DMS114 treated with DMSO at 0.1 percent for 48 hours (cell line): ENCODE measurements around the gene IPO4.

Experiments used
- DNase-seq: peaks from one replicate; lab custom pipeline; 2025; ENCODE audit not compliant: unreplicated experiment; lab: John Stamatoyannopoulos, UW

Gene IPO4

DNA sequence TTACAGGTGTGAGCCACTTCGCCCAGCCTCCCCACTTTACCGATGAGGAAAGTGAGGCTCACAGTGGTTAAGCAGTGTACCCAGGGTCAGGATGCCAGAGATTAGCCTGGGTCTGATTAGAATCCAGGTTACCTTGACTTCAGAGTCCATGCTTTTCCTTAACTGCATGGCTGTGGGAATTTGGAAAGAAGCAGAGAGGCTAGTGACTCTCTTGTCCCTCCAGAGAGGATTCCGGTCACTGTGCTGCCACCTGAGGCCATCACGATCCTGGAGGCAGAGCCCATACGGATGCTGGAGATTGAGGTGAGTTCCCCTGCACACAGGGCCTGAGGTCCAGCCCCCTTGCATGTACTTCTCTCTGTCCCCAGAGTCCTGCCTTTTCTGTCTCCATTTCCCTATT, 12.0 kb downstream of the IPO4 start:
- DNase-seq = no peak

DNA sequence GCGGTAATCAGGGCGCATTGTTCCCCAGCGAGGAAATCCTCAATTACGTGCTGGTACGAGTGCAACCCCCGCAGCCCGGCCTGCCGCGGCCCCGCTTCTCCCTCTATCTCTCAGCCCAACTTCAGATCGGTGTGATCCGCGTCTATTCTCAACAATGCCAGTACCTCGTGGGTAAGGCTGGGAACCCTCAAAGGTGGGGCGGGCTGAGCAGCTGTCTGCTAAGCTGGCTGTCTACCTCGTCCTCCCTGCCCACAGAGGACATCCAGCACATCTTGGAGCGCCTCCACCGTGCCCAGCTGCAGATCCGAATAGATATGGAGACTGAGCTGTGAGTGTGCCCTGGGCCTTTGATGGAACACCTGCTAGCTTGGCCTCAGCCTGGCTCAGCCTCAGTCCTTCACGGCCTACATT, 15.7 kb downstream of the IPO4 start:
- DNase-seq = no peak

DNA sequence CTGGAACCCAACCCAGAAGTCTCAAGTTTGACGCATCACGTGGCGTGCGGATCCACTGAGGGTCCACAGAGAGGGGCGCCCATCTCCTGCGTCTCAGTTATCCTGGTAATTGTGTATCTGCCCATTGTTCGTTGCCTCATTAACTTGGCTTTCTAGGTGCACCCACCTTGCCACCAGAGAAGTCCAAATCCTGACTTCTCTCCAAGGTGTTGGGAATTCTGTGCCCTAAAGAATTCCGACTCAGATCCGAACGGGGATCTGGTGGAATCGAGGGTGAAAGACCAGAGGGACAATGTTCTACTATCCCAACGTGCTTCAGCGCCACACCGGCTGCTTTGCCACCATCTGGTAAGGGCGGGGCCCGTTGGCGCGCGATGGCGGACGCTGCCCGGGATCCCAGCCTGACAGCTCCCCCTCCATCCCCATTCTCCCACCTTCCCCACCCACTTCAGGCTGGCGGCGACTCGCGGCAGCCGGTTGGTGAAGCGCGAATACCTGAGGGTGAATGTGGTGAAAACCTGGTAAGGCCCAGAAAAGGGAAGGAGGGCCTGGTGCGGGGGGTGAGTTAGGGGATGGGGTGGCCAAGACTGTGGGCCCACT, 16.3 kb downstream of the IPO4 start:
- DNase-seq = no peak

DNA sequence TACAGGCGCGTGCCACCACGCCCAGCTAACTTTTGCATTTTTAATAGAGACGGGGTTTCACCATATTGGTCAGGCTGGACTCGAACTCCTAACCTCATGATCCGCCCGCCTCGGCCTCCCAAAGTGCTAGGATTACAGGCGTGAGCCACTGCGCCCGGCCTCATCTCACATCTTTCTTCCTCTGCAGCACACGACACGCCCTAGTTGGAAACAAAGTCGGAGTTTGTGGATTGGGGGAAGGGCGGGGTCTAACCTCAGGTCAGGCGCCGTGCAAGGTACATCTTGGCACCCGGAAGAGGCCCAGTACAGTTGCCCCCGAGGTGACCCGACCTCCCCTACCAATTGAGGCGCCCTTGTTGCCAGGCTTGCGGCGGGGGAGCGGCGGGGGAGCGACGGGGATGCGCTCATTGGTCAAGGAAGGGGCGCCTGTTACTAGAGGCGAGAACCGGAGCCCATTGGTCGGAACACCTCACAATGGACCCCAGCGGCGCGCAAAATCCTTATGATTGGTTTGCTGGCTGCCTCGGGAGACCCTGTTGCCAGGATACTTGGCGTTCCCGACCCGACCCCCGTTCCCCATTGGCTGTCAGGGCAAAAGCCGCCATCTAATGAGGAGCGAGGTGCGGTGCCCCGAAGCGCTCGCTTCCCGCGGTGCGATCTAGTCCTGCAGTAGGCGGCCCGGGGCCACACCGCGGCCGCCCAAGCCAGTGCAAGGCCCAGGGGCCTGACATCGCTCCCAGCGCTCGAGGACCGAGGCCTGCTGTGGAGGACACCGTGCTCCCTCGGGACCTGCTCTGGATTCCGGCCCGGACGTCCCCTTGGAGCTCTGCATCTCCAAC, 17.0 kb downstream of the IPO4 start, which contains the start of gene REC8:
Gene REC8 (plus strand): TSS at position 659 of the 839 bp plus-strand sequence. CDS start 473 bp downstream, outside the sequence.
- DNase-seq = no peak

DNA sequence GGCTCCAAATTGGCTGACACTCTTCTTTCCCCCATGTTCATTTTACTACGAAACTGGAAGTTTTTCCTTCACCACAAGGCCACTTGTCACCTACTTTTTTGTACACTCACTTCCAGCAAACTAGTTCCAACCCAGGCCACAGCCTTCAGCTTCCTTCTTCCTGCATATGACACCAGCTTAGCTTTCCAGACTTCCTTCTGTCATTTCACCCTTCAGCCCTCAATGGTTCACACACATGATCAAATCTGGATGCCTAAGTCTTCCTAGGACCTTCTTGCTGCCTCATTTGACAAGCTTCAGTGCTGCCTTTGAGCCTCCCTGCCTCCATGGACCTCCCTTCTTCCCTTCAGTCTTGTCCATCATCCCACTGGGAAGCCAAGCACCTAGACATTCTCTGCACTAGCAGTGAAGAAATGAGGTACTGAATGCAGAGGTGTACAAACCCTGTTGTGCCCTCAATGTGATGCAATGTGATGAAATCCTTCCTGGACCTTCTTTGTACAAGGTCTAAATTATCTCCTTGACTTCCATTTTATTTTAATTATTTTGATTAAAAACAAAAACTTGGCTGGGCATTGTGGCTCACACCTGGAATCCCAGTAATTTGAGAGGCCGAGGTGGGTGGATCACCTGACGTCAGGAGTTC, 21.0 kb downstream of the IPO4 start:
- no peak for DNase-seq

DNA sequence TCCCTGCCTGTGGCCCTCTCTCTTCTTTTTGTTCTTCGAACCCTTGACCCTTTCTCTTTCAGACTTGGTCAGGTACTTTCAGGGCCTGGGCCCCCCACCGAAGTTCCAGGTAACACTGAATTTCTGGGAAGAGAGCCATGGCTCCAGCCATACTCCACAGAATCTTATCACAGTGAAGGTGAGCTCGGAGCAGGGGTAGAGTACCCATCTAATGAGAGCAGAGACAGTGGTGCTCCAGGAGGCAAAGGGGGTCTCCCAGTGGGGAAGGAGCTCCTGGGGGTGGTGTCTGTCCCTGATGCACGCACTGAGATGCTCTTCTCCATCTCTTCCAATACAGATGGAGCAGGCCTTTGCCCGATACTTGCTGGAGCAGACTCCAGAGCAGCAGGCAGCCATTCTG, 22.8 kb downstream of the IPO4 start:
- no peak for DNase-seq

DNA sequence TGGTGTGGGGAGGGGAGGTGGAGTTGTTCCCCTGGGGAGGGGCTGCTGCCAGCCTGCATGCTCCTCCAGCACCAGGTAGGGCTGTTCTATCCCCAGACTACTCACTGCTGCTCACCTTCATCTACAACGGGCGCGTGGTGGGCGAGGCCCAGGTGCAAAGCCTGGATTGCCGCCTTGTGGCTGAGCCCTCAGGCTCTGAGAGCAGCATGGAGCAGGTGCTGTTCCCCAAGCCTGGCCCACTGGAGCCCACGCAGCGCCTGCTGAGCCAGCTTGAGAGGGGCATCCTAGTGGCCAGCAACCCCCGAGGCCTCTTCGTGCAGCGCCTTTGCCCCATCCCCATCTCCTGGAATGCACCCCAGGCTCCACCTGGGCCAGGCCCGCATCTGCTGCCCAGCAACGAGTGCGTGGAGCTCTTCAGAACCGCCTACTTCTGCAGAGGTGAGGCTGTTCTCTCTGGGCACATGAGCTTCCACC, 24.1 kb downstream of the IPO4 start:
- no peak for DNase-seq

DNA sequence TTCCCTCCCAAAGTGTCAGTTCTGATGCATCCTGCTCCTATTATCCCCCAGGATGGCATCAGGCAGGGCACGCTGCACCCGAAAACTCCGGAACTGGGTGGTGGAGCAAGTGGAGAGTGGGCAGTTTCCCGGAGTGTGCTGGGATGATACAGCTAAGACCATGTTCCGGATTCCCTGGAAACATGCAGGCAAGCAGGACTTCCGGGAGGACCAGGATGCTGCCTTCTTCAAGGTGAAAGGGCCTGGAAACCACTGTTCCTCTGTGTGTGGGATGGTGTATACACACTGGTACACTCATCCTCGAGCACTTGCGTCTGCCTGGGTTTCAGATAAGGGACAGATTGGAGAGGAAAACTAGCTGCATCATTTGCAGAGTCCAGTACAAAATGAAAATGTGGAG, 26.5 kb downstream of the IPO4 start:
- DNase-seq = no peak

DNA sequence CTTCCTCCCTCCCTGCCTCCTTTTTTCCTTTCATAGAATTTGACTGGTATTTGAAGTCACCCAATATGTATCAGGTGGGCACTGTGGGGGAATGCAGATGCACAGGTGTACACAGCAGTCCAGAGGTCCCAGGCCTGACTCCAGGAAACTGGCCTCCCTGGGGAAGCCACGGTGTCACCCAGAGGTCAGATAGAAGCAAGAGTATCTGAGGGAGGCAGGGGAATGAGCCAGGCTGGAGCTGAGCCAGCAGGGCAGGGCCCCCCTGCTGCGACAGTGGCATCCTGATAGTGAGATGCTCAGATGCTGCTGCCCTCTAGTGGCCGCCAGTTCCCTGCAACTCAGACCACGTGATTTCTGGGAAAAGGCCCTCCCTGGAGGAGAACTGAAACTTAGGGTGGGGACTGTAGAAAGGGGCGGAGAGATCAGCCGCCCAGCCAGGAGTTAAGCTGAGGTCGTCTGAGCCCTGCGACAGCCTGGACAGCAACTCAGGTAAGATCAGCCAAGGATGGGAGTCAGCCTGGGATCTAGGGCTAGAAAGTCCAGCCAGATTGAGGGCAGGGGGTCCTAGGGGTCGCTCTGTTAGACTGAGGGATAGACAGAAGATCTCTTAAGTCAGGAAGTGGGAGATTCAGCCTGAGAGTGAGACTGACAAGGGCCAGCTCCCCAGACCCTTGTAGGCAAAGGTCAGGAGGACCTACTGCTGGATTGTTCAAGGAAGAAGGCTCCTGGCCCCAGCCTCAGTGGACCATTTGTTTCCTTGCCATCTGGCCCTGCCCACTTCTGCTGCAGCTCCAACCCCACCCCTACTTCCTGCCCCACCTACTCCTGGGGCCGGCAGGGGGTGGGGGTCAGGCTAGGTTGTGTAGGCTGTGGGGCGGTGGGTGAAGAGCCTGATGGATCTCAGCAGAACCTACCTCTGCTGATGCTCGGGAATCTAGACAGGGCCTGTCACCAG, 27.5 kb downstream of the IPO4 start, which contains the start of gene IRF9:
Gene IRF9 (plus strand): TSS at position 416 of the 955 bp plus-strand sequence. CDS start 880 bp downstream, outside the sequence.
- DNase-seq = peak; percentile 82

DNA sequence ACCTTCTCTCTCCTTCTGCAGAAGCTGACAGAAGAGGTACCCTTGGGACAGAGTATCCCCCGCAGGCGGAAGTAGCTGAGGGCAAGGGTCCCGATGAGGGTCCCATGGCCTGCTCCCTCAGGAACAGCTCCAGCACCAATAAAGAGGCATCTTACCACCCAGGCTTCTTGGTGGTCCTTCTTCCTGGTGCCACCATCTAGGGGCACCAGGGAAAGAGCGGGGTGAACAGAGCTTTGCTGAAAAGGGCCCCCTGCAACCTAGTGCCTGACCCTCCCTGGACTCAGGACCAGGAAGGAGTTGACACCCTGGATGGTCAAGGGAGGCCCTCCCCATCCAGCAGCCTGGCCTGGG, 28.1 kb downstream of the IPO4 start:
- no peak for DNase-seq

DNA sequence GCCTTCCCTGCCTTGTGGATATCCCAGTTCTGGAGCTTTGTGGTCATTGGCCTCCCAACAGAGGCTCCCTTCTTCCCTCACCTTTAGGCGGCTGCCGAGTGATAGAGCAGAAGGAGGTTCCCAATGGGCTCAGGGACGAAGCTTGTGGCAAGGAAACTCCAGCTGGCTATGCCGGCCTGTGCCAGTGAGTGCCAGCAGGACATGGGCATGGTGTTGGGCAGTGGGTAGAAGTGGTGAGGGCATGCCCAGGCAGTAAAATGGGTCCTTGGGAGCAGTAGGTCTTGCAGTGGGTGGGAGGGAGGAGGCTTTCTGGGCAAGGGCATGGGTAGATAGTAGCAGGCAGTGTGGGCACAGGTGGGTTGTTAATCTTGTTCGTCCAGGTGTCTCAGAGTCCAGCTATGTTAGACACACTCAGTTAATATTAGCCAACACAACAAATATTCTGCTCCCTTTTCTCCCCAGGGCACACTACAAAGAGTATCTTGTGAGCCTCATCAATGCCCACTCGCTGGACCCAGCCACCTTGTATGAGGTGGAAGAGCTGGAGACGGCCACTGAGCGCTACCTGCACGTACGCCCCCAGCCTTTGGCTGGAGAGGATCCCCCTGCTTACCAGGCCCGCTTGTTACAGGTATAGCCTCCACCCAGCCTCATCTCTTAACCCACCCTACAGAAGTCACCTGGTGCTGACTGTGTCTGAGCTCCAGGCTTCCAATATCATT, 28.7 kb downstream of the IPO4 start:
- DNase-seq = no peak

DNA sequence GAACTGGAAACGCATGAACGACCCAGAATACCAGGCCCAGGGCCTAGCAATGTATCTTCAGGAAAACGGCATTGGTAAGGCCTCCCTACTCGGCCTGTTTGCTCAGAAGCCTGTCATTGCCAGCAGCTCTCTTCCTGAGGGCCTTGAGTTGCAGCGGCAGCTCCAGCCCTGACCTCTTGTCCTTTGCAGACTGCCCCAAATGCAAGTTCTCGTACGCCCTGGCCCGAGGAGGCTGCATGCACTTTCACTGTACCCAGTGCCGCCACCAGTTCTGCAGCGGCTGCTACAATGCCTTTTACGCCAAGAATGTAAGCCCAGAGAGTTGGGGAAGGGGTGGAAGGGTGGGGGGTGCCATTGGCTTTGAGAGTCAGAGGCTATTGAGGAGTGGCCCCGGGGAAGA, 31.3 kb downstream of the IPO4 start:
- no peak for DNase-seq

DNA sequence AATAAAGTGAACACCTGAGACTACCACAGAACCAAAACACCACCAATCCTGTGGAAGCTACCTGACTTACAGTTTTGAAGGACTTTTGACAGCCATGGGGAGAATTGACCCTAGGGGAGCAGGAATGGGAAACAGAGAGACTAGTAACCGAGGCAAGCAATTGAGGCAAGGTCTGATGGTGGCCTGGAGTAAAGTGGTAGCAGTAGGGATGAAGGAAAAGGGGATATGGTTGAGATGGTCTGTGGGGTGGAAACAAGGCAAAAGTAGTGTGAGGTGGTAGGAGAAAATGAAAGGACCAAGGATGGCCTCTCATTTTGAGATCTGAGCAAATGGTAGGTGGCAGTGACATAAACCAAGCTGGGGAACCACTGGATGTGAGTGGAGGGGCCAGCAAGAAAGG, 31.8 kb downstream of the IPO4 start:
- DNase-seq = no peak

DNA sequence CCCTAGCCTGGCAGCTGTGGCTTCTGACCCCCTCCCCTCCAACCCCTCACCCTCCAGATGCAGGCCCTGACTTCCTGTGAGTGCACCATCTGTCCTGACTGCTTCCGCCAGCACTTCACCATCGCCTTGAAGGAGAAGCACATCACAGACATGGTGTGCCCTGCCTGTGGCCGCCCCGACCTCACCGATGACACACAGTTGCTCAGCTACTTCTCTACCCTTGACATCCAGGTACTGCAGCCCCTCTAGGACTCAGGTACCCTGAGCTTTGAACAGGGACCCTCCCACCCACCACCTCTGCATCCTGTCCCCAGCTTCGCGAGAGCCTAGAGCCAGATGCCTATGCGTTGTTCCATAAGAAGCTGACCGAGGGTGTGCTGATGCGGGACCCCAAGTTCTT, 33.5 kb downstream of the IPO4 start:
- no peak for DNase-seq

DNA sequence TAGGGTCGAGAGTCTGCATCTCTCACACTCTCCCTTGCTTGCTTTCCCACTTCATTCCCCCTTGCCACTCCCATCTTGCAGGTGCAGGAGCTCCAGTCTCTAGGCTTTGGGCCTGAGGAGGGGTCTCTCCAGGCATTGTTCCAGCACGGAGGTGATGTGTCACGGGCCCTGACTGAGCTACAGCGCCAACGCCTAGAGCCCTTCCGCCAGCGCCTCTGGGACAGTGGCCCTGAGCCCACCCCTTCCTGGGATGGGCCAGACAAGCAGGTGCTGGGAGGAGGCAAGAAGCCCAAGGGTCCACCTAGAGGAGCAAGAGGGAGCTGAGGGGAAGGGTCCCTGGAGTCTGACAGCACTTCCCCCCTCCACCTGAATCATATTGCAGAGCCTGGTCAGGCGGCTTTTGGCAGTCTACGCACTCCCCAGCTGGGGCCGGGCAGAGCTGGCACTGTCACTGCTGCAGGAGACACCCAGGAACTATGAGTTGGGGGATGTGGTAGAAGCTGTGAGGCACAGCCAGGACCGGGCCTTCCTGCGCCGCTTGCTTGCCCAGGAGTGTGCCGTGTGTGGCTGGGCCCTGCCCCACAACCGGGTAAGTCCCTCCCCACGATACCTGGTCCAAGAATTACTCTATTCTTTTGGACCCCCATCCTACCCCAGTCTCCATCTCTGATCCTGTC, 37.1 kb downstream of the IPO4 start:
- DNase-seq = no peak

DNA sequence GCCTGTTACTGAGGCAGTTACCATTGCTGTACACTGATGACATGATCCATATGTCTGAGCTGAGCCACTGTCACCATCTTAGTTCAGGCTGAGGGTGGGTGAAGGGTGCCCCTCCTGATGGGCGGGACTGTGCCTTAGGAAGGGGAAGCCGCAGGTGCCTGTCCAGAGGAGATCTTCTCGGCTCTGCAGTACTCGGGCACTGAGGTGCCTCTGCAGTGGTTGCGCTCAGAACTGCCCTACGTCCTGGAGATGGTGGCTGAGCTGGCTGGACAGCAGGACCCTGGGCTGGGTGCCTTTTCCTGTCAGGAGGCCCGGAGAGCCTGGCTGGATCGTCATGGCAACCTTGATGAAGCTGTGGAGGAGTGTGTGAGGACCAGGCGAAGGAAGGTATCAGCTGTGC, 37.6 kb downstream of the IPO4 start:
- no peak for DNase-seq

DNA sequence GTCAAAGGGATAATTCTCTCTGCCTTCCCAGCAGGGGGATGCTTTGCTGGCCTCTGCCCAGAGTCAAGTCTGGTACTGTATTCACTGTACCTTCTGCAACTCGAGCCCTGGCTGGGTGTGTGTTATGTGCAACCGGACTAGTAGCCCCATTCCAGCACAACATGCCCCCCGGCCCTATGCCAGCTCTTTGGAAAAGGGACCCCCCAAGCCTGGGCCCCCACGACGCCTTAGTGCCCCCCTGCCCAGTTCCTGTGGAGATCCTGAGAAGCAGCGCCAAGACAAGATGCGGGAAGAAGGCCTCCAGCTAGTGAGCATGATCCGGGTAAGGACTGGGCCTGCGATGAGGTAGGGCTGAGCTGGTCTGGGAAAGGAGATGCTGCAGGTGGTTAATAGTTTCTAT, 38.0 kb downstream of the IPO4 start:
- DNase-seq = no peak

DNA sequence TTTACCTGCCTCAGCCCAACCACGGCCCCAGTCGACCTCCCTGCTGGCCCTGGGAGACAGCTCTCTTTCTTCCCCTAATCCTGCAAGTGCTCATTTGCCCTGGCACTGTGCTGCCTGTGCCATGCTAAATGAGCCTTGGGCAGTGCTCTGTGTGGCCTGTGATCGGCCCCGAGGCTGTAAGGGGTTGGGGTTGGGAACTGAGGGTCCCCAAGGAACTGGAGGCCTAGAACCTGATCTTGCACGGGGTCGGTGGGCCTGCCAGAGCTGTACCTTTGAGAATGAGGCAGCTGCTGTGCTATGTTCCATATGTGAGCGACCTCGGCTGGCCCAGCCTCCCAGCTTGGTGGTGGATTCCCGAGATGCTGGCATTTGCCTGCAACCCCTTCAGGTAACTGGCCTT, 38.6 kb downstream of the IPO4 start:
- no peak for DNase-seq

DNA sequence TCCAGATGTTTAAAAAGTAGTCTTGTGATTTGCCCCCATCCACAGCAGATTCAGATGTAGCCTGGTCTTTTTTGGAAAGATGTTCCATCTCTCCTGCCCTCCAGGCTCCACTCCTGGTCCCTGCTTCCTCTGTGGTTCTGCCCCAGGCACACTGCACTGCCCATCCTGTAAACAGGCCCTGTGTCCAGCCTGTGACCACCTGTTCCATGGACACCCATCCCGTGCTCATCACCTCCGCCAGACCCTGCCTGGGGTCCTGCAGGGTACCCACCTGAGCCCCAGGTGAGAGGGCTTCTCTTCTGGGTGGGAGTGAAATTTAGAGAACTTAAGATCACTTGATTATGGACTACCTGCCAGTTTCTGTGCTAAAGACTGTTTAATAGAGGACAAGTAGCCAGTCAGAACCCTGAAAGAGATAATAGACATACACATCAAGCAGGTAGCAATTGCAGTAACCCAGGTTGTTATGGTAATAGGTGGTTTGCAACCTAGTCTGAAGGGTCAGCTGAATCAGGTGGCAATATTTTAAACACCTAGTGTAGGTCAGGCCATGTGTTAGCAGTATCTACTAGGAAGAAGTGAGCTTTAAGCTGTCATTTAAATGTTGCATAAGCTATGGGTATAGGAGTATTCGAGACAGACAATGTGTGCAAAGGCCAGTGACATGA, 39.2 kb downstream of the IPO4 start:
- DNase-seq = no peak
